H1 (cell line): ENCODE data around the gene SPDEF. TPM values are rescaled to one million over a fixed set of nuclear protein-coding genes. Genes with fewer than 3 reads are reported as not detected.

Source experiments
- CTCF ChIA-PET: fragments of 300-600 bp; sonication (Branson Sonifier 250); formaldehyde crosslinking; loops from one replicate; lab custom pipeline; 2021; ENCODE audit not compliant: partially characterized antibody; lab: Charles Lee
- POLR2A ChIA-PET: fragments of 300-600 bp; sonication (Branson Sonifier 250); formaldehyde crosslinking; loops from one replicate; lab custom pipeline; 2021; ENCODE audit warnings: inconsistent platforms; ENCODE audit not compliant: partially characterized antibody; lab: Charles Lee
- DNase-seq, 2 experiments: peaks; one replicate each; pipeline versions ENCODE4 v3.0.0 to v3.0.0-alpha.2; 2010 to 2022; ENCODE audit warnings: low spot score in 2 of 2, low read depth in 1 of 2, mixed read lengths in 1 of 2
- FAIRE-seq: peaks from 2 replicates; lab custom pipeline; 2011; peaks lifted over from hg19 to GRCh38; lab: Jason Lieb, UNC
- H2AFZ ChIP-seq: 2 replicates; pipeline ENCODE4 v1.8.1; 2012; ENCODE audit warnings: low read length, inconsistent platforms
- H2AK5ac ChIP-seq: 2 replicates; pipeline ENCODE4 v1.6.1; 2013; ENCODE audit warnings: low read depth, low read length
- H2BK120ac ChIP-seq: replicated peaks from 2 replicates; pipeline ENCODE3; 2013; ENCODE audit warnings: low read depth, low read length, inconsistent platforms
- H2BK12ac ChIP-seq: 2 replicates; pipeline ENCODE4 v1.6.1; 2013; ENCODE audit warnings: low read depth, low read length
- H2BK15ac ChIP-seq: 2 replicates; pipeline ENCODE4 v1.6.1; 2013; ENCODE audit warnings: low read length
- H2BK20ac ChIP-seq: 2 replicates; pipeline ENCODE4 v1.6.1; 2013; ENCODE audit warnings: low read length
- H2BK5ac ChIP-seq: 2 replicates; pipeline ENCODE4 v1.6.1; 2013; ENCODE audit warnings: low read depth, low read length
- H3K14ac ChIP-seq: 2 replicates; pipeline ENCODE4 v1.6.1; 2013; ENCODE audit warnings: inconsistent platforms; ENCODE audit not compliant: insufficient read length
- H3K18ac ChIP-seq: 2 replicates; pipeline ENCODE4 v1.6.1; 2013; ENCODE audit warnings: low read length; ENCODE audit errors: extremely low read depth
- H3K23ac ChIP-seq: 2 replicates; pipeline ENCODE4 v1.6.1; 2013; ENCODE audit warnings: inconsistent platforms; ENCODE audit not compliant: insufficient read length
- H3K23me2 ChIP-seq: 2 replicates; pipeline ENCODE4 v1.6.1; 2013; ENCODE audit warnings: low read depth, low read length
- H3K27ac ChIP-seq: 2 replicates; pipeline ENCODE4 v1.6.1; 2011; ENCODE audit warnings: low read depth, low read length, inconsistent platforms
- H3K27me3 ChIP-seq, 4 experiments: replicated peaks in 1 of 4; 1 replicate in 1 of 4; 2 replicates in 3 of 4; pipeline versions ENCODE4 v1.6.1 to v1.8.1; 2011 to 2013; ENCODE audit warnings: low read length in 3 of 4, mild to moderate bottlenecking in 3 of 4, inconsistent platforms in 2 of 4, mixed read lengths in 2 of 4, moderate library complexity in 1 of 4; ENCODE audit not compliant: control insufficient read depth in 3 of 4, insufficient read depth in 3 of 4; ENCODE audit errors: extremely low read depth in 1 of 4
- H3K36me3 ChIP-seq, 4 experiments: 2 replicates each; pipeline versions ENCODE4 v1.6.1 to v1.8.1; 2011 to 2013; ENCODE audit warnings: mild to moderate bottlenecking in 4 of 4, low read length in 3 of 4, moderate library complexity in 2 of 4, control low read depth in 1 of 4, inconsistent platforms in 1 of 4; ENCODE audit not compliant: insufficient read depth in 4 of 4, control insufficient read depth in 2 of 4
- H3K4ac ChIP-seq: replicated peaks from 2 replicates; pipeline ENCODE3; 2013; ENCODE audit warnings: low read length, low read depth, mixed read lengths, inconsistent platforms; ENCODE audit not compliant: insufficient read length
- H3K4me1 ChIP-seq, 4 experiments: replicated peaks in 1 of 4; 1 replicate in 1 of 4; 2 replicates in 3 of 4; pipeline versions ENCODE4 v1.6.1 to v1.8.1; 2011 to 2013; ENCODE audit warnings: low read length in 3 of 4, inconsistent platforms in 2 of 4, mixed read lengths in 1 of 4; ENCODE audit not compliant: insufficient read depth in 4 of 4, control insufficient read depth in 3 of 4
- H3K4me2 ChIP-seq, 2 experiments: 2 replicates each; pipeline versions ENCODE4 v1.6.1 to v1.8.1; 2011 to 2013; ENCODE audit warnings: low read depth in 2 of 2, low read length in 2 of 2, control low read depth in 1 of 2, inconsistent platforms in 1 of 2, mild to moderate bottlenecking in 1 of 2; ENCODE audit not compliant: insufficient read depth in 1 of 2
- H3K4me3 ChIP-seq, 4 experiments: fragments of 200-600, 300-600 bp in 1 of 4; sonication (generic), shearing (Covaris generic), sonication (Bioruptor Twin) in 1 of 4; 2 replicates each; pipeline versions ENCODE4 v1.5.1 to v1.8.1; 2011 to 2016; ENCODE audit warnings: low read length in 4 of 4, low read depth in 3 of 4, control low read depth in 2 of 4, inconsistent platforms in 2 of 4, mild to moderate bottlenecking in 2 of 4, mixed read lengths in 1 of 4, moderate library complexity in 1 of 4; ENCODE audit not compliant: insufficient read depth in 2 of 4; ENCODE audit errors: extremely low read depth in 1 of 4
- H3K56ac ChIP-seq: replicated peaks from 2 replicates; pipeline ENCODE3; 2013; ENCODE audit warnings: low read depth, mild to moderate bottlenecking, mixed read lengths, low read length, inconsistent platforms; ENCODE audit not compliant: insufficient read length
- H3K79me1 ChIP-seq: 2 replicates; pipeline ENCODE4 v1.6.1; 2013; ENCODE audit warnings: low read depth, low read length, control low read depth
- H3K79me2 ChIP-seq, 2 experiments: 2 replicates each; pipeline versions ENCODE4 v1.6.1 to v1.8.1; 2012 to 2013; ENCODE audit warnings: low read length in 2 of 2, mild to moderate bottlenecking in 2 of 2, inconsistent platforms in 1 of 2; ENCODE audit not compliant: insufficient read depth in 2 of 2, control insufficient read depth in 1 of 2
- H3K9ac ChIP-seq, 4 experiments: replicated peaks in 1 of 4; 1 replicate in 1 of 4; 2 replicates in 3 of 4; pipeline versions ENCODE4 v1.6.1 to v1.8.1; 2011 to 2013; ENCODE audit warnings: low read depth in 3 of 4, low read length in 3 of 4, control low read depth in 2 of 4, mild to moderate bottlenecking in 2 of 4, moderate library complexity in 2 of 4, inconsistent platforms in 1 of 4; ENCODE audit errors: extremely low read depth in 1 of 4
- H3K9me3 ChIP-seq, 2 experiments: 2 replicates each; pipeline versions ENCODE4 v1.6.1 to v1.8.1; 2012 to 2013; ENCODE audit warnings: mild to moderate bottlenecking in 2 of 2, moderate library complexity in 2 of 2, control low read depth in 1 of 2, inconsistent platforms in 1 of 2, low read depth in 1 of 2, low read length in 1 of 2, mixed read lengths in 1 of 2; ENCODE audit not compliant: insufficient read depth in 2 of 2
- H4K20me1 ChIP-seq, 2 experiments: replicated peaks in 1 of 2; 2 replicates each; pipeline versions ENCODE3 to v1.8.1; 2011 to 2013; ENCODE audit warnings: inconsistent platforms in 2 of 2, low read length in 2 of 2, mild to moderate bottlenecking in 1 of 2; ENCODE audit not compliant: insufficient read depth in 2 of 2, control insufficient read depth in 1 of 2
- H4K5ac ChIP-seq: 2 replicates; pipeline ENCODE4 v1.6.1; 2013; ENCODE audit warnings: low read length, low read depth, mixed read lengths, inconsistent platforms; ENCODE audit not compliant: insufficient read length
- H4K8ac ChIP-seq: 2 replicates; pipeline ENCODE4 v1.8.0; 2013; ENCODE audit warnings: mild to moderate bottlenecking, moderate library complexity, low read length, inconsistent platforms; ENCODE audit not compliant: insufficient read depth; ENCODE audit errors: extremely low read depth
- H4K91ac ChIP-seq: replicated peaks from 2 replicates; pipeline ENCODE3; 2013; ENCODE audit warnings: low read length, mixed read lengths, inconsistent platforms; ENCODE audit not compliant: insufficient read length
- BACH1 ChIP-seq: IDR thresholded peaks from 2 replicates; pipeline ENCODE4 v1.6.1; 2012; ENCODE audit warnings: low read length, improper control_type of control experiment
- CEBPB ChIP-seq: IDR thresholded peaks from 2 replicates; pipeline ENCODE4 v1.6.1; 2012; ENCODE audit warnings: low read depth, low read length
- GABPA ChIP-seq: IDR thresholded peaks from 2 replicates; pipeline ENCODE4 v1.6.1; 2011; ENCODE audit warnings: mild to moderate bottlenecking, low read length, moderate library complexity, borderline replicate concordance; ENCODE audit not compliant: insufficient read depth
- HDAC2 ChIP-seq, 2 experiments: fragments of 300-600 bp in 1 of 2; sonication (generic) in 1 of 2; IDR thresholded peaks; 2 replicates each; pipeline ENCODE4 v1.6.1; 2011 to 2012; ENCODE audit warnings: low read depth in 2 of 2, low read length in 2 of 2, mild to moderate bottlenecking in 2 of 2, moderate library complexity in 2 of 2, borderline replicate concordance in 1 of 2, inconsistent platforms in 1 of 2
- KDM4A ChIP-seq: IDR thresholded peaks from one replicate; pipeline ENCODE4 v1.7.1; 2012; ENCODE audit warnings: low read depth, mild to moderate bottlenecking, moderate library complexity, low read length, inconsistent platforms; ENCODE audit not compliant: severe bottlenecking
- RAD21 ChIP-seq, 2 experiments: IDR thresholded peaks in 1 of 2; conservative IDR thresholded peaks in 1 of 2; 2 replicates each; pipeline ENCODE4 v1.6.1; 2011; ENCODE audit warnings: low read depth in 2 of 2, low read length in 2 of 2, improper control_type of control experiment in 1 of 2, inconsistent platforms in 1 of 2, mild to moderate bottlenecking in 1 of 2, moderate library complexity in 1 of 2
- RNF2 ChIP-seq: fragments of 200-900, 300-1000 bp; sonication (generic); IDR thresholded peaks from 2 replicates; pipeline ENCODE4 v1.7.1; 2016; ENCODE audit warnings: borderline replicate concordance, low read depth, mild to moderate bottlenecking, antibody characterized with exemption, low read length; ENCODE audit not compliant: poor library complexity, severe bottlenecking; ENCODE audit errors: missing control alignments
- SRF ChIP-seq: IDR thresholded peaks from 2 replicates; pipeline ENCODE4 v1.6.1; 2011; ENCODE audit warnings: mild to moderate bottlenecking, low read depth, low read length, moderate library complexity
- WGBS, 2 experiments: shearing (Covaris generic) in 1 of 2; methylation state at CpG; one replicate each; pipeline versions ENCODE4 v1.1.6 to v1.1.7; 2013 to 2015; ENCODE audit warnings: low lambda C conversion rate in 2 of 2, mixed read lengths in 2 of 2, inconsistent platforms in 1 of 2, low coverage in 1 of 2, missing lambda C conversion rate in 1 of 2; ENCODE audit not compliant: insufficient replicate concordance in 2 of 2, insufficient coverage in 1 of 2, insufficient read length in 1 of 2; ENCODE audit errors: extremely low coverage in 1 of 2, missing lambda C conversion rate in 1 of 2; 5-methylcytosine and 5-hydroxymethylcytosine counted together
- polyA plus RNA-seq, 7 experiments: library from polyadenylated mRNA; depleted of rRNA in 3 of 7; stranded (reverse) in 5 of 7; unstranded in 2 of 7; fragments of >200 nt in 5 of 7; fragments of 200-250 nt in 2 of 7; gene quantifications; 1 replicate in 5 of 7; 2 replicates in 1 of 7; 4 replicates in 1 of 7; pipeline versions ENCODE4 v1.2.1 to v1.2.3, GENCODE V29; 2011 to 2013; ENCODE audit warnings: missing spikeins in 2 of 7, mixed read lengths in 2 of 7
- total RNA-seq: library from RNA; stranded (reverse); fragmentation: NEBNext Ultra II Directional; extraction: Animal tissue kit (Norgen Biotek cat#: 25700); gene quantifications from 2 replicates; pipeline ENCODE4 v1.2.1, GENCODE V29; 2021
- TF ChIP-seq, protein P1 (sequence below): IDR thresholded peaks from 2 replicates; pipeline ENCODE4 v1.6.1; 2011; ENCODE audit warnings: low read length, improper control_type of control experiment

Gene SPDEF
- total and polyA plus RNA-seq, 2 of the 8 experiments (the other 6 are each of a cell fraction or from before 2014, with no cell fraction given) = 0.15 to 0.30 TPM

DNA sequence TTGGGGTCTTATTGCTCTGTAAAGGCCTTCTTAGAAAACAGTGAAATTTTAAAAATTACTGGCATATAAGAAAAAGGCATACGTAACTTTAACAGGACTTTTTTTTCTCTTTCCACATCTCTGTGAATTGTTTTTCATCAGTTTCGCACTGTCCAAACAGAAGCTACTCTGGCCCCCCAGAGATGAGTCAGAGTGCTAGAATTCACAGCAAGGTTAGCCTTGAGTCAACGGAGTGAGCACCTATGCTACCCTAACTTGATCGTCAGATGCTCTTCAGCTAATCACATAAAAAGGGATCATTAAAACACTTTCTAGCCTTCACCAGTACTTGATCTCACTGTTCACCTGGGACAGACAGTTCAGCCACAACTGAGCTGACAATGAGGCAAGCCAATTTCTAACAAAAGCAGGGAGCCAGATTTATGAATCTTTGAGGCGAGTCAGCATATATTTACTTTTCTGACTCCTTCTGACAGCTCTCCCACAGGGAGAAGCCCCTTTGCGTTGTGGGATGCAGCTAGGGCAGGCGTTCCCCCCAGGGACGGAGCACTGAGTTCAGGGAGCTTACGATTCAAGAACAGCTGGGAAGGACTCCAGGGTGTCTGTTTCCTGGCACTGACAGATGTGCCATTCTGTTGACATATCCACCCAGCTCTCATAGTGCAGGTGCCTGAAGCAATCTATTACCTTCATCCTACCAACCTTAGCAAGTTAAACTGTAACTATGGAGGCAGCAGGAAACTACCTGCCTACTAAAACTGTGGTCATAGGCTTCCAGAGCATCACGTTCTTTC lies 46.4 kb upstream of the SPDEF start:
- no peak overlapping the region for H3K23ac ChIP-seq
- H4K8ac ChIP-seq = no peak overlapping the region
- no peak overlapping the region for H2BK120ac ChIP-seq
- H2BK5ac ChIP-seq = no peak overlapping the region
- H3K56ac ChIP-seq = no peak overlapping the region
- H3K27me3 ChIP-seq = no peaks in the 10 kb centered on the region
- H3K36me3 ChIP-seq = peaks cover 0 to 3% (median under 1%) of the 10 kb centered on the region in 4 experiments; a peak in 2 of 8 replicates
- H3K4me1 ChIP-seq = peaks cover 2 to 19% (median 7%) of the 10 kb centered on the region in 4 experiments; a peak in 5 of 7 replicates
- no peaks in the 10 kb centered on the region for H3K79me1 ChIP-seq
- H3K27ac ChIP-seq = no peak overlapping the region
- peak overlapping the region in 1 of 4 experiments; percentile 18; a peak in 1 of 7 replicates for H3K9ac ChIP-seq
- POLR2A ChIA-PET = interaction anchor here (0.7 to 1.9 kb wide), 6 partner anchors 9 to 153 kb away, joined by 3 to 7 read pairs (median 4); no protein-coding TSS in a partner anchor
- no peak overlapping the region; the same call in 1 of the 2 replicates for H3K18ac ChIP-seq
- H3K4me3 ChIP-seq = no peak overlapping the region
- no peaks in the 10 kb centered on the region for H3K9me3 ChIP-seq
- H3K14ac ChIP-seq = no peak overlapping the region
- no peak for DNase-seq
- no peak overlapping the region for H2BK12ac ChIP-seq
- CTCF ChIA-PET = interaction anchor here (0.6 to 3.5 kb wide), 8 partner anchors 9 to 353 kb away, joined by 3 to 10 read pairs (median 5); no protein-coding TSS in a partner anchor
- no peak overlapping the region; the same call in 1 of the 2 replicates for H2AK5ac ChIP-seq
- no peak overlapping the region for H2BK20ac ChIP-seq
- H4K91ac ChIP-seq = no peak overlapping the region
- H3K4me2 ChIP-seq = peak overlapping the region in 1 of 2 experiments; percentile 34; a peak in 1 of 4 replicates
- H3K23me2 ChIP-seq = no peaks in the 10 kb centered on the region
- peaks cover 0 to 9% of the 10 kb centered on the region in 2 experiments for H4K20me1 ChIP-seq
- peaks cover 0 to 40% of the 10 kb centered on the region in 2 experiments; a peak in 2 of 4 replicates for H3K79me2 ChIP-seq
- H3K4ac ChIP-seq = no peak overlapping the region
- 82% methylated on average over 10 of the region's 10 CpGs; no CpG with 5 or more reads in 1 of the 2 experiments for WGBS, 2 experiments
- H2BK15ac ChIP-seq = peak overlapping the region; percentile 5; the same call in 1 of the 2 replicates
- H4K5ac ChIP-seq = no peak overlapping the region
- no peak for FAIRE-seq
- no peak overlapping the region for H2AFZ ChIP-seq
- TF ChIP-seq SRF = no peak
- no peak for TF ChIP-seq BACH1
- TF ChIP-seq RNF2 = no peak
- no peak for TF ChIP-seq CEBPB
- TF ChIP-seq, protein P1, sequence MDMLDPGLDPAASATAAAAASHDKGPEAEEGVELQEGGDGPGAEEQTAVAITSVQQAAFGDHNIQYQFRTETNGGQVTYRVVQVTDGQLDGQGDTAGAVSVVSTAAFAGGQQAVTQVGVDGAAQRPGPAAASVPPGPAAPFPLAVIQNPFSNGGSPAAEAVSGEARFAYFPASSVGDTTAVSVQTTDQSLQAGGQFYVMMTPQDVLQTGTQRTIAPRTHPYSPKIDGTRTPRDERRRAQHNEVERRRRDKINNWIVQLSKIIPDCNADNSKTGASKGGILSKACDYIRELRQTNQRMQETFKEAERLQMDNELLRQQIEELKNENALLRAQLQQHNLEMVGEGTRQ = no peak
- TF ChIP-seq RAD21 (IDR thresholded peaks at IDR 0.05 in 1 of 2, conservative IDR thresholded peaks at IDR 0.05 in 1 of 2; ENCODE audit: low read depth in 2 of 2, low read length in 2 of 2) = no peak
- TF ChIP-seq GABPA = no peak
- no peak for TF ChIP-seq HDAC2 (IDR thresholded peaks at IDR 0.05; ENCODE audit: borderline replicate concordance in 1 of 2, low read depth in 2 of 2, low read length in 2 of 2)
- TF ChIP-seq KDM4A = no peak
